SK-N-SH treated with all-trans-retinoic acid at 6 μM for 48 hours (cell line): ENCODE measurements around the gene MAN2B1.

Experiments used
- ATAC-seq: fragments of 200-7000 bp; cut with Tn5 transposase; 3 replicates; pipeline ENCODE4 v1.9.1; 2020; ENCODE audit warnings: mild to moderate bottlenecking, moderate library complexity
- ARNTL ChIP-seq: fragments of 450-650 bp; formaldehyde crosslinking; IDR thresholded peaks from 2 replicates; pipeline ENCODE4 v1.5.0; 2020; ENCODE audit warnings: low read depth, mild to moderate bottlenecking, moderate library complexity, borderline replicate concordance
- BACH2 ChIP-seq: fragments of 250-450 bp; sonication (Bioruptor Pico); IDR thresholded peaks from 2 replicates; pipeline ENCODE4 v1.9.0; 2021; ENCODE audit warnings: mild to moderate bottlenecking, borderline replicate concordance
- CSDC2 ChIP-seq: fragments of 250-450 bp; sonication (Bioruptor Pico); IDR thresholded peaks from 2 replicates; pipeline ENCODE4 v1.5.0; 2020; ENCODE audit warnings: mild to moderate bottlenecking, moderate library complexity
- ESRRG ChIP-seq: fragments of 250-450 bp; sonication (Bioruptor Pico); IDR thresholded peaks from 2 replicates; pipeline ENCODE4 v1.6.1; 2021; ENCODE audit warnings: mild to moderate bottlenecking
- GLIS3 ChIP-seq: fragments of 250-450 bp; sonication (Bioruptor Pico); IDR thresholded peaks from 2 replicates; pipeline ENCODE4 v1.5.0; 2020; ENCODE audit warnings: mild to moderate bottlenecking, moderate library complexity
- ISL1 ChIP-seq: fragments of 250-450 bp; sonication (Bioruptor Pico); IDR thresholded peaks from 2 replicates; pipeline ENCODE4 v2.1.2; 2022; ENCODE audit warnings: mild to moderate bottlenecking, moderate library complexity
- OSR1 ChIP-seq: fragments of 250-450 bp; sonication (Bioruptor Pico); IDR thresholded peaks from 2 replicates; pipeline ENCODE4 v1.8.0; 2022; ENCODE audit warnings: moderate library complexity, mild to moderate bottlenecking, inconsistent platforms
- PPARA ChIP-seq: fragments of 250-450 bp; sonication (Bioruptor Pico); IDR thresholded peaks from 2 replicates; pipeline ENCODE4 v1.5.0; 2020; ENCODE audit warnings: mild to moderate bottlenecking, borderline replicate concordance
- RARB ChIP-seq: fragments of 250-450 bp; sonication (Bioruptor Pico); IDR thresholded peaks from 2 replicates; pipeline ENCODE4 v1.8.0; 2021; ENCODE audit warnings: mild to moderate bottlenecking, moderate library complexity
- SNAI2 ChIP-seq: fragments of 250-450 bp; sonication (Bioruptor Pico); IDR thresholded peaks from 2 replicates; pipeline ENCODE4 v1.5.0; 2020; ENCODE audit warnings: mild to moderate bottlenecking, moderate library complexity
- TCF4 ChIP-seq: fragments of 250-450 bp; sonication (Bioruptor Pico); IDR thresholded peaks from 2 replicates; pipeline ENCODE4 v1.8.0; 2021; ENCODE audit warnings: mild to moderate bottlenecking, moderate library complexity, borderline replicate concordance
- TOX ChIP-seq: fragments of 250-450 bp; sonication (Bioruptor Pico); IDR thresholded peaks from 2 replicates; pipeline ENCODE4 v1.8.0; 2021; ENCODE audit warnings: mild to moderate bottlenecking, moderate library complexity, borderline replicate concordance
- ZC3H10 ChIP-seq: fragments of 250-450 bp; sonication (Bioruptor Pico); IDR thresholded peaks from 2 replicates; pipeline ENCODE4 v1.5.1; 2021; ENCODE audit warnings: mild to moderate bottlenecking, moderate library complexity
- ZFP3 ChIP-seq: fragments of 250-450 bp; sonication (Bioruptor Pico); IDR thresholded peaks from 2 replicates; pipeline ENCODE4 v1.5.0; 2020; ENCODE audit warnings: mild to moderate bottlenecking, moderate library complexity
- ZFP30 ChIP-seq: fragments of 450-650 bp; formaldehyde crosslinking; IDR thresholded peaks from 2 replicates; pipeline ENCODE4 v1.5.0; 2022; ENCODE audit warnings: mild to moderate bottlenecking, moderate library complexity
- ZNF565 ChIP-seq: fragments of 450-650 bp; formaldehyde crosslinking; conservative IDR thresholded peaks from 2 replicates; pipeline ENCODE4 v1.5.0; 2020; ENCODE audit warnings: low read depth, mild to moderate bottlenecking, moderate library complexity
- ZNF70 ChIP-seq: fragments of 450-650 bp; formaldehyde crosslinking; IDR thresholded peaks from 2 replicates; pipeline ENCODE4 v1.5.0; 2020; ENCODE audit warnings: mild to moderate bottlenecking, moderate library complexity
- ZNF8 ChIP-seq: fragments of 450-650 bp; formaldehyde crosslinking; IDR thresholded peaks from 2 replicates; pipeline ENCODE4 v1.5.0; 2020; ENCODE audit warnings: mild to moderate bottlenecking, moderate library complexity
- TF ChIP-seq, protein P1 (sequence below): fragments of 250-450 bp; sonication (Bioruptor Pico); IDR thresholded peaks from 2 replicates; pipeline ENCODE4 v1.8.0; 2020; ENCODE audit warnings: mild to moderate bottlenecking, moderate library complexity, borderline replicate concordance
- TF ChIP-seq, protein P2 (sequence below): fragments of 250-450 bp; sonication (Bioruptor Pico); IDR thresholded peaks from 2 replicates; pipeline ENCODE4 v1.5.0; 2020; ENCODE audit warnings: mild to moderate bottlenecking, moderate library complexity
- TF ChIP-seq, protein P3 (sequence below): fragments of 250-450 bp; sonication (Bioruptor Pico); IDR thresholded peaks from 2 replicates; pipeline ENCODE4 v1.5.1; 2020; ENCODE audit warnings: low read depth, mild to moderate bottlenecking, moderate library complexity
- TF ChIP-seq, protein P4 (sequence below): fragments of 250-450 bp; sonication (Bioruptor Pico); IDR thresholded peaks from 2 replicates; pipeline ENCODE4 v1.5.1; 2021; ENCODE audit warnings: mild to moderate bottlenecking, moderate library complexity
- TF ChIP-seq, protein P5 (sequence below): fragments of 250-450 bp; sonication (Bioruptor Pico); IDR thresholded peaks from 2 replicates; pipeline ENCODE4 v1.8.0; 2021; ENCODE audit warnings: low read depth, mild to moderate bottlenecking, moderate library complexity, borderline replicate concordance

The MAN2B1 gene

DNA sequence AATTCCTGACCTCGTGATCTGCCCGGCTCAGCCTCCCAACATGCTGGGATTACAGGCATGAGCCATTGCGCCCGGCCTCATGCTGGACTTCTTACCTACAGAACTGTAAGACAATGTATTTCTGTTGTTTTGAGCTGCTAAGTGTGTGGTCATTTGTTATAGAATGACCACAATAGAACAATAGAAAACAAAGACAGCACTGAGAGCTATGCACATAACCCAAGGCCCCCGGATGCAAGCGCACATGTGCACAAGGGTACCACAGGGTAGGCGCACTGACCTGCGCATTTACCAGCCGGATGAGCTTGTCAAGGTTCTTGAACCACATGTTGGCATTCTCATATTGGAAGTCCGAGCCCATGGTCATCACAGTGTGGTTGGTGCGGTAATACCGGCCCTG lies 5.6 kb downstream of the MAN2B1 start:
- TF ChIP-seq SNAI2 (CRISPR knock-in tag) (no peak), ARNTL (CRISPR knock-in tag) (no peak), BACH2 (no peak), ZNF70 (CRISPR knock-in tag) (no peak), ZFP30 (CRISPR knock-in tag) (no peak), ISL1 (no peak), TCF4 (CRISPR knock-in tag) (no peak), CSDC2 (CRISPR knock-in tag) (no peak), ESRRG (CRISPR knock-in tag) (no peak)
- TF ChIP-seq, protein P1, sequence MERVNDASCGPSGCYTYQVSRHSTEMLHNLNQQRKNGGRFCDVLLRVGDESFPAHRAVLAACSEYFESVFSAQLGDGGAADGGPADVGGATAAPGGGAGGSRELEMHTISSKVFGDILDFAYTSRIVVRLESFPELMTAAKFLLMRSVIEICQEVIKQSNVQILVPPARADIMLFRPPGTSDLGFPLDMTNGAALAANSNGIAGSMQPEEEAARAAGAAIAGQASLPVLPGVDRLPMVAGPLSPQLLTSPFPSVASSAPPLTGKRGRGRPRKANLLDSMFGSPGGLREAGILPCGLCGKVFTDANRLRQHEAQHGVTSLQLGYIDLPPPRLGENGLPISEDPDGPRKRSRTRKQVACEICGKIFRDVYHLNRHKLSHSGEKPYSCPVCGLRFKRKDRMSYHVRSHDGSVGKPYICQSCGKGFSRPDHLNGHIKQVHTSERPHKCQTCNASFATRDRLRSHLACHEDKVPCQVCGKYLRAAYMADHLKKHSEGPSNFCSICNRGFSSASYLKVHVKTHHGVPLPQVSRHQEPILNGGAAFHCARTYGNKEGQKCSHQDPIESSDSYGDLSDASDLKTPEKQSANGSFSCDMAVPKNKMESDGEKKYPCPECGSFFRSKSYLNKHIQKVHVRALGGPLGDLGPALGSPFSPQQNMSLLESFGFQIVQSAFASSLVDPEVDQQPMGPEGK: no peak
- TF ChIP-seq, protein P2, sequence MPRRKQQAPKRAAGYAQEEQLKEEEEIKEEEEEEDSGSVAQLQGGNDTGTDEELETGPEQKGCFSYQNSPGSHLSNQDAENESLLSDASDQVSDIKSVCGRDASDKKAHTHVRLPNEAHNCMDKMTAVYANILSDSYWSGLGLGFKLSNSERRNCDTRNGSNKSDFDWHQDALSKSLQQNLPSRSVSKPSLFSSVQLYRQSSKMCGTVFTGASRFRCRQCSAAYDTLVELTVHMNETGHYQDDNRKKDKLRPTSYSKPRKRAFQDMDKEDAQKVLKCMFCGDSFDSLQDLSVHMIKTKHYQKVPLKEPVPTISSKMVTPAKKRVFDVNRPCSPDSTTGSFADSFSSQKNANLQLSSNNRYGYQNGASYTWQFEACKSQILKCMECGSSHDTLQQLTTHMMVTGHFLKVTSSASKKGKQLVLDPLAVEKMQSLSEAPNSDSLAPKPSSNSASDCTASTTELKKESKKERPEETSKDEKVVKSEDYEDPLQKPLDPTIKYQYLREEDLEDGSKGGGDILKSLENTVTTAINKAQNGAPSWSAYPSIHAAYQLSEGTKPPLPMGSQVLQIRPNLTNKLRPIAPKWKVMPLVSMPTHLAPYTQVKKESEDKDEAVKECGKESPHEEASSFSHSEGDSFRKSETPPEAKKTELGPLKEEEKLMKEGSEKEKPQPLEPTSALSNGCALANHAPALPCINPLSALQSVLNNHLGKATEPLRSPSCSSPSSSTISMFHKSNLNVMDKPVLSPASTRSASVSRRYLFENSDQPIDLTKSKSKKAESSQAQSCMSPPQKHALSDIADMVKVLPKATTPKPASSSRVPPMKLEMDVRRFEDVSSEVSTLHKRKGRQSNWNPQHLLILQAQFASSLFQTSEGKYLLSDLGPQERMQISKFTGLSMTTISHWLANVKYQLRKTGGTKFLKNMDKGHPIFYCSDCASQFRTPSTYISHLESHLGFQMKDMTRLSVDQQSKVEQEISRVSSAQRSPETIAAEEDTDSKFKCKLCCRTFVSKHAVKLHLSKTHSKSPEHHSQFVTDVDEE: no peak
- TF ChIP-seq, protein P3, sequence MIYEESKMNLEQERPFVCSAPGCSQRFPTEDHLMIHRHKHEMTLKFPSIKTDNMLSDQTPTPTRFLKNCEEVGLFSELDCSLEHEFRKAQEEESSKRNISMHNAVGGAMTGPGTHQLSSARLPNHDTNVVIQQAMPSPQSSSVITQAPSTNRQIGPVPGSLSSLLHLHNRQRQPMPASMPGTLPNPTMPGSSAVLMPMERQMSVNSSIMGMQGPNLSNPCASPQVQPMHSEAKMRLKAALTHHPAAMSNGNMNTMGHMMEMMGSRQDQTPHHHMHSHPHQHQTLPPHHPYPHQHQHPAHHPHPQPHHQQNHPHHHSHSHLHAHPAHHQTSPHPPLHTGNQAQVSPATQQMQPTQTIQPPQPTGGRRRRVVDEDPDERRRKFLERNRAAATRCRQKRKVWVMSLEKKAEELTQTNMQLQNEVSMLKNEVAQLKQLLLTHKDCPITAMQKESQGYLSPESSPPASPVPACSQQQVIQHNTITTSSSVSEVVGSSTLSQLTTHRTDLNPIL: no peak
- ATAC-seq: no peak

DNA sequence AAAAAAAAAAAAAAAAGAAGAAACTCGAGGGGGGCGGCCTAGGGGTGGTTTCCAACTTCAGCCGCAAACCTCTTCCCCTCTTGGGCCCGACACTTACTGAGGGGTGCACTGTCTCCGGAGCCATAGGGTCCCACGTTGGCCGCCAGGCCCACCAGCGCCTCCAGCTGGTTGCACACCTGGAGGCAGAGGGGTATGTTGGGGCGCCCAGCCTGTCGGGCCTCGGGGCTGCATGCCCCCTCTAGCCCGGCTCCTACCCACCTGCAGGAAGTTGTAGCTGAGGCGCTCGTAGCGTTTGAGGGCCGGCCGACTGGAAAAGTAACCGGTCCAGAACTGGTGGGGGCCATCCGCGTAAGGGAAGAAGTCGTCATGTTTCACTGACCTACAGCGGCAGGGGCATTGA lies 8.6 kb downstream of the MAN2B1 start:
- no peak for ATAC-seq
- TF ChIP-seq ZNF70 (CRISPR knock-in tag): no peak
- no peak for TF ChIP-seq RARB (CRISPR knock-in tag)
- TF ChIP-seq TOX (CRISPR knock-in tag): no peak
- TF ChIP-seq BACH2: no peak
- TF ChIP-seq, protein P3: no peak
- TF ChIP-seq ISL1: no peak
- no peak for TF ChIP-seq TCF4 (CRISPR knock-in tag)
- no peak for TF ChIP-seq ZC3H10 (CRISPR knock-in tag)
- TF ChIP-seq ZFP3 (CRISPR knock-in tag): no peak
- TF ChIP-seq ZNF565 (CRISPR knock-in tag): no peak
- TF ChIP-seq ZFP30 (CRISPR knock-in tag): no peak

DNA sequence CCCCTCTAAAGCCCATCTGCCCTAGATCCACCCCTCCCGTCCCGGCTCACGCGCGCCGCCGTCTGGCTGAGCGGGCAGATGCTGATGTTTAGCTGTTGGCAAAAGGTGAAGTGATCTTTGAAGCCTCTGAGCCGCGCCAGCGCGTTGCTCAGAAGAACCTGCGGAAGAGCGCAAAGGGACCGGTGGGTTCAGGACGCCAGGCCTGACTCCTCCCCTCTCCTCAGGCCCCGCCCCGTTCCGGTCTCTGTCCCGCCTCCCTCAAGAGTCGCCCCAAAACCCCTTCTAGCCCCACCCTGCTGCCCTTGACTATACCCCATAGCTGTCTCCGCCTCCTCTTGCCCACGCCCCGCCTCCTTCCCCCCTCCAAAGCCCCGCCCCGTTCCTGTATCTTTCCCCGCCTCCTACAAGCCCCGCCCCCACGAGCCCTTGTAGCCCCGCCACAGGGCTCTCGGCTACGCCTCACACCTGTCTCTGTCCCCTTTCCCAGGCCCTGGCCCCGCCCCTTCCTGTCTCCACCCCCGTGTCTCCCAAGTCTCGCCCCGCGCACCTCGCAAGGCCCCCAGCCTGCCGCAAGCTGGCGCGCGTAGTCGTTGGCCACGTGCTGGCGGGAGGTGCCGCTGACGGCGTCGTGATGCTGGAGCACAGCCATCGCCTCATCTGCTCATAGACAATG lies 9.5 kb downstream of the MAN2B1 start:
- TF ChIP-seq ZFP3 (CRISPR knock-in tag) (no peak), GLIS3 (no peak), TOX (CRISPR knock-in tag) (no peak), PPARA (CRISPR knock-in tag) (no peak), ZNF8 (CRISPR knock-in tag) (no peak), OSR1 (CRISPR knock-in tag) (no peak), RARB (CRISPR knock-in tag) (no peak), ARNTL (CRISPR knock-in tag) (no peak), CSDC2 (CRISPR knock-in tag) (no peak), BACH2 (no peak), TCF4 (CRISPR knock-in tag) (no peak), ZNF565 (CRISPR knock-in tag) (no peak), ZC3H10 (CRISPR knock-in tag) (no peak), ZFP30 (CRISPR knock-in tag) (no peak), SNAI2 (CRISPR knock-in tag) (no peak)
- TF ChIP-seq, protein P1: no peak
- TF ChIP-seq, protein P4, sequence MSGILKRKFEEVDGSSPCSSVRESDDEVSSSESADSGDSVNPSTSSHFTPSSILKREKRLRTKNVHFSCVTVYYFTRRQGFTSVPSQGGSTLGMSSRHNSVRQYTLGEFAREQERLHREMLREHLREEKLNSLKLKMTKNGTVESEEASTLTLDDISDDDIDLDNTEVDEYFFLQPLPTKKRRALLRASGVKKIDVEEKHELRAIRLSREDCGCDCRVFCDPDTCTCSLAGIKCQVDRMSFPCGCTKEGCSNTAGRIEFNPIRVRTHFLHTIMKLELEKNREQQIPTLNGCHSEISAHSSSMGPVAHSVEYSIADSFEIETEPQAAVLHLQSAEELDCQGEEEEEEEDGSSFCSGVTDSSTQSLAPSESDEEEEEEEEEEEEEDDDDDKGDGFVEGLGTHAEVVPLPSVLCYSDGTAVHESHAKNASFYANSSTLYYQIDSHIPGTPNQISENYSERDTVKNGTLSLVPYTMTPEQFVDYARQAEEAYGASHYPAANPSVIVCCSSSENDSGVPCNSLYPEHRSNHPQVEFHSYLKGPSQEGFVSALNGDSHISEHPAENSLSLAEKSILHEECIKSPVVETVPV (CRISPR knock-in tag): no peak
- TF ChIP-seq, protein P5, sequence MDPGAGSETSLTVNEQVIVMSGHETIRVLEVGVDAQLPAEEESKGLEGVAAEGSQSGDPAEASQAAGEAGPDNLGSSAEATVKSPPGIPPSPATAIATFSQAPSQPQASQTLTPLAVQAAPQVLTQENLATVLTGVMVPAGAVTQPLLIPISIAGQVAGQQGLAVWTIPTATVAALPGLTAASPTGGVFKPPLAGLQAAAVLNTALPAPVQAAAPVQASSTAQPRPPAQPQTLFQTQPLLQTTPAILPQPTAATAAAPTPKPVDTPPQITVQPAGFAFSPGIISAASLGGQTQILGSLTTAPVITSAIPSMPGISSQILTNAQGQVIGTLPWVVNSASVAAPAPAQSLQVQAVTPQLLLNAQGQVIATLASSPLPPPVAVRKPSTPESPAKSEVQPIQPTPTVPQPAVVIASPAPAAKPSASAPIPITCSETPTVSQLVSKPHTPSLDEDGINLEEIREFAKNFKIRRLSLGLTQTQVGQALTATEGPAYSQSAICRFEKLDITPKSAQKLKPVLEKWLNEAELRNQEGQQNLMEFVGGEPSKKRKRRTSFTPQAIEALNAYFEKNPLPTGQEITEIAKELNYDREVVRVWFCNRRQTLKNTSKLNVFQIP (CRISPR knock-in tag): no peak
- ATAC-seq: no peak
